BLaER1 (cell line): ENCODE data around the gene CYP46A1.

Source experiments
- H3K27ac ChIP-seq: shearing (Covaris generic); formaldehyde crosslinking; 2 replicates; pipeline ENCODE4 v1.8.1; 2022
- H3K27me3 ChIP-seq: shearing (Covaris generic); formaldehyde crosslinking; 2 replicates; pipeline ENCODE4 v1.8.1; 2022
- H3K36me3 ChIP-seq: shearing (Covaris generic); formaldehyde crosslinking; 2 replicates; pipeline ENCODE4 v1.8.1; 2022
- H3K4me1 ChIP-seq: shearing (Covaris generic); formaldehyde crosslinking; 2 replicates; pipeline ENCODE4 v1.8.1; 2022
- H3K4me2 ChIP-seq: shearing (Covaris generic); formaldehyde crosslinking; 2 replicates; pipeline ENCODE4 v1.8.1; 2022
- H3K4me3 ChIP-seq: shearing (Covaris generic); formaldehyde crosslinking; 2 replicates; pipeline ENCODE4 v1.8.1; 2022
- H3K9ac ChIP-seq: shearing (Covaris generic); formaldehyde crosslinking; 2 replicates; pipeline ENCODE4 v1.8.1; 2022
- H3K9me3 ChIP-seq: shearing (Covaris generic); formaldehyde crosslinking; 2 replicates; pipeline ENCODE4 v1.8.1; 2022
- H4K20me1 ChIP-seq: shearing (Covaris generic); formaldehyde crosslinking; 2 replicates; pipeline ENCODE4 v1.8.1; 2022
- Cebpa-rat ChIP-seq: shearing (Covaris generic); IDR thresholded peaks from 2 replicates; pipeline ENCODE4 v1.8.1; 2022

Gene CYP46A1

DNA sequence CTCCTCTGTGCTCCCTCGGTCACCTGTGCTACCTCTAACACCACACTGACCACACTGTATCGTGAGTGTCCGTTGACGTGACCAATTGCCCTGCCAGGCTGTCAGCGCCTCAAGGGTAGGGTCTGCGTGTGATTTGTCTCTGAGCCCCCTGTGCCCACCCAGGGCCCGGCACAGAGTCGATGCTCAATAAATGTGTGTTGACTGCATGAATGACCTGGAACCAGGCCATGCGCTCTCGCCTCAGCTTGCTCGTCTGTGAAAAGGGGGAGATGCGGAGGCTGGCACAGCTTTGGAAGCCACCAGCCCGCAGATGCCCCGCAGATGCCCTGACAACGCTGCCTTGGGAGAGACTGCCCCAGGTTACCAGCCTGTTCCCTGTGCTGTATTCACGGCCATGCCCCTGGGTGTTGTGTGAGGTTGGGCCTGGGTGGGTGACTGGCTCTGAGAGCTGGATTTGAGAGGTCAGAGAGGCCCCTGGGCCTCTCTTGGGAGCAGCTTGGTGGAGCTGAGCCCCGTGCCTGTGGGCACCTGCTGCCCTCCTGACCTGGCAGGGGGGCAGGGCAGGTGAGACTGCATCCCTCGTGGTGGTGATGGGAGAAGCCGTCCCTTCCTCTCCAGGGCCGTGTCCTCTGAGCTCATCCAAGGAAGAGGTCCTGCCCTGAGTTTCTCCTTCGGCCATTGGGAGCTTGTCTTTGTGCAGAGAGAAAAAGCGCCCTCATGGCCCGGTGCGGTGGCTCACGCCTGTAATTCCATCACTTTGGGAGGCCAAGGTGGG, 43.2 kb downstream of the CYP46A1 start:
- peaks cover 11% of the 10 kb centered on the region; the same call in 1 of the 2 replicates for H3K27me3 ChIP-seq

DNA sequence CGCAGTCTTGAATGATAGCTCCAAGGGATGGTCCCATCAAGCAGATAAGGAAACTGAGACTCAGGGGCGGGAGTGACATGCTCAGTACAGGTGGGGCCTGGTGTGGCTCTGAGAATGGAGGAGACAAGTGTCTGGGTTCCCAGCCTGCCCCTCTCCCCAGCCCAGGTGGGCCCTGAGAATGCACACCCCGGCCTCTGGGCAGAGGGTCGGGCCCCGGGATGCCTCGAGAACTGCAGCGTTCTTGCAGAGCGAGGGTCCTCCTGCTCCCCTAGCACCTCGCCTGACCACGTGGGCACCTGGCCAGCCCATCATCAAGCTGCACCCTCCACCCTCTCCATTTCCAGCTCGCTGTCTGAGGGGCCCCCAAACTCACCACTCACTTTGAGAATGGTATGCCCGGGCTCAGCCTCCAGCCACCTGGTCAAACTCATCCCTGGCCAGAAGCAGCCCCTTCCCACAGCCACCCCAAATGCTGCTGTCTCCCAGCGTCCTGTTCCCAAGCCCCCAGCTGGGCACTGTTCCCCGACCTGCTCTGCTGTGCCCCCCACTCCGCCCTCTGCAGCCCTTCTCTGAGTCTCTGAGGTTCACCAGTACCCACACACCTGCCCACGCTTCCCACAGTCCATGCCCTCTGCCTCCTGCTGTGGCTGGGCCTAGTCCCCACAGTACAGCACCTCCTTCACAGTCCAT, 44.3 kb downstream of the CYP46A1 start:
- Histone ChIP-seq H3K36me3 (no peaks in the 10 kb centered on the region), H4K20me1 (no peaks in the 10 kb centered on the region), H3K4me1 (peaks cover 26% of the 10 kb centered on the region), H3K9ac (no peak overlapping the region), H3K27me3 (peaks cover 11% of the 10 kb centered on the region; the same call in 1 of the 2 replicates), H3K9me3 (no peaks in the 10 kb centered on the region), H3K27ac (no peak overlapping the region), H3K4me2 (no peak overlapping the region), H3K4me3 (no peak overlapping the region)
- TF ChIP-seq Cebpa-rat = no peak

More for the DNA sequence above, 43.2 kb downstream of the CYP46A1 start:
- H3K9ac ChIP-seq = no peak overlapping the region
- H3K4me3 ChIP-seq = no peak overlapping the region
- peaks cover 17% of the 10 kb centered on the region for H3K4me1 ChIP-seq
- H3K4me2 ChIP-seq = no peak overlapping the region
- TF ChIP-seq Cebpa-rat = no peak
- no peaks in the 10 kb centered on the region for H4K20me1 ChIP-seq
- no peaks in the 10 kb centered on the region for H3K36me3 ChIP-seq
- no peaks in the 10 kb centered on the region for H3K9me3 ChIP-seq
- no peak overlapping the region for H3K27ac ChIP-seq

DNA sequence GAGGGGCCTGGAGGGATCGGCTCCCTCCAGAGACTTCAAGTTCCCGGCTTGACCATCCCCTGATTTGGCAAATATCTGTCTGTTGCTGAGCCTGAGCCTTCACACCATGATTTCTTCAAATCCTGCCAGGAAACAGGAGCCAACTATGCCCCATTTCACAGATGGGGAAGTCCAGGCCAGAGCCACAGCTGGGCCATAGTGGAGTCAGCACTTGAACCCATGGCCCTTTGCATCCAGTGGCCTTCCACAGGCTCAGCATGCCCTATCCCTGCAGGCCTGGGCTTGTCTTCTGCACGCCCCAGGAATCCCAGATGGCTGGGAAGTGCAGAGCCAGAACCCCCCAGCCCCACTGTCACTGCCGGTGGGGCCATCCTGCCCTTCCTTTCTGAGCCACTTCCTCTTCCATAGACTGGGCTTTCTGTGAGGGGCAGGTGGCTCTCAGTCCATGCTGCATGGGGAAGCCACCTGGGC, 44.9 kb downstream of the CYP46A1 start:
- Histone ChIP-seq H3K9ac (no peak overlapping the region), H3K27me3 (peaks cover 11% of the 10 kb centered on the region; the same call in 1 of the 2 replicates), H3K4me3 (no peak overlapping the region), H3K27ac (no peak overlapping the region), H4K20me1 (no peaks in the 10 kb centered on the region), H3K9me3 (no peaks in the 10 kb centered on the region), H3K36me3 (no peaks in the 10 kb centered on the region), H3K4me2 (peak overlapping the region; percentile 16; the same call in 1 of the 2 replicates), H3K4me1 (peaks cover 32% of the 10 kb centered on the region)
- no peak for TF ChIP-seq Cebpa-rat

DNA sequence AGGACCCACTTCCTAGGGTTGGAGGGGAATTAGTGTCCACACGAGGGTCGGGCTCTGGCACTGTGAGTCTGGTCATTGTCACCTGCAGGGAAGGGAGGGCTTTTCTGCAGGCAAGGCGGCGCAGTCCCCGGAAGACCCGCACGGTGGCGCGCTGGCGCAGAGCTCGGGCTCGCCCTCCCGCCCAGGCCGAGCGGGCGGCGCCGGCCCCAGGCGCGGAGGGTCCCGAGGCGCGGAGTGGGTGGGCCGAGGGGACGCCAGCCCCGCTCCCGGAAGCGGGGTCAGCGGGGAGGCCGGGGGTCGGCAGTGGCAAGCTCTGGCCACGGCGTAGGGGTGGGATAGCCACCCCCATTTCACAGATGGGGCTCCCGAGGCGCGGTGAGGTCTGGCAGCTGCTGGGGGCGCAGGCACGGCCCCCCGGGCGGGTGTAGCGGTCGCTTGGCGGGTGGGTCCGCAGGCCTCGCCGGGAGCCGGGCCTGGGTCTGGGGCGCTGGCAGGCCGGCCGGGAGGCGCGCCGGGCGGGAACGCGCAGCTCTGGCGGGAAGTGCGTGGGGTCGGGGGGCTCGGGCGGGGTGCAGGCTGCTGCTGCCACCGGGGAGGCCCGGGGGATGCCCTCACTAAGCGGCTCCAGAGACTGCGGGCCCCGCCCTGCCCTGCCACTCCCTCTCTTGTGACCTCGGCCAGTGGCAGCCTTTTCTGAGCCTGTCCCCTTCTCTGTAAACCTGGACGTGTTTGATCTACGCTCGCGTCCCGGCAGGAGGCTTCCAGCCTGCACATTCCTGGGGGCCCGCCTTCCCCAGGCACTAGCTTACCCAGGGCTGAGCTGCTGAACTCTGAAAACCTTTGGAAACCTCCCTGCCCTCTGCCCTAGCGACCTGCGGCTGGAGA, 46.1 kb downstream of the CYP46A1 start:
- H3K9ac ChIP-seq = peak overlapping the region; percentile 65; the same call in 1 of the 2 replicates
- peaks cover 45% of the 10 kb centered on the region for H3K4me1 ChIP-seq
- no peak overlapping the region; the same call in 1 of the 2 replicates for H3K27ac ChIP-seq
- no peaks in the 10 kb centered on the region for H4K20me1 ChIP-seq
- H3K4me2 ChIP-seq = peak overlapping the region; percentile 98
- no peak for TF ChIP-seq Cebpa-rat
- peak overlapping the region; percentile 66 for H3K4me3 ChIP-seq
- H3K27me3 ChIP-seq = peaks cover 13% of the 10 kb centered on the region; the same call in 1 of the 2 replicates
- H3K9me3 ChIP-seq = no peaks in the 10 kb centered on the region
- no peaks in the 10 kb centered on the region for H3K36me3 ChIP-seq

DNA sequence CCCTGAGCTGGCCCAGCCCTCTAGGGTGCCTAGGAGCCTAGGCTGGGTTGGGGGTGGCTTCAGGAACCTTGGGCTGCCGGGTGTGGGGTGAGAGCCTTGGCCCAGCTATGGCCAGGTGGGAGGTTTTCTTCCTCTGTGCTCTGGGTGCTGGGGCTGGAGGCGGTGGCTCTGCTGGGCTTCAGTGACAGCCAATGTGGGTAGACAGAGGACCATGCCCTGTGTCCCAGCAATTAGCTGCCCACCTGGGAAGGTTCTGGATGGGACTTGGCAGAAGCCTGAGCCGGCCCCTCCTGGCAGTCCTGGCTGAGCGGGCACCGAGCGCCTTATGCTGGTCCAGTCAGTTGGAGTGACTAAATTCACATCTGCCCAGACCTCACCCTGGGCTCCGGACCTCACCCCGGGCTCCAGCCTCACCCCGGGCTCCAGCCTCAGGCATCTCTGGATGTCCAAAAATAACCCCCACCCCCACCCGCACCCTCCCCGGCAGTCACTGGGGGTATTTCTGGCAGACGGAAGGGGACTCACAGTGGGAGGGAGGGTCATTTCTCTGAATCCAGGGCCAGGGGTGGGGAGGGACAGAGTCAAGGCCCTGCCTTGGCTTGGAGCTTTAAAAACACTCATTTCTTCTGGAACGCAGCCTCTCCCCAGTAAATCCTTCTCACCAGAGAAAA, 46.9 kb downstream of the CYP46A1 start:
- H3K4me1 ChIP-seq = peaks cover 46% of the 10 kb centered on the region
- no peak for TF ChIP-seq Cebpa-rat
- H3K9ac ChIP-seq = no peak overlapping the region
- H3K9me3 ChIP-seq = no peaks in the 10 kb centered on the region
- peaks cover 18% of the 10 kb centered on the region; the same call in 1 of the 2 replicates for H3K27me3 ChIP-seq
- H4K20me1 ChIP-seq = no peaks in the 10 kb centered on the region
- H3K27ac ChIP-seq = no peak overlapping the region
- peak overlapping the region; percentile 98 for H3K4me2 ChIP-seq
- no peak overlapping the region for H3K4me3 ChIP-seq
- no peaks in the 10 kb centered on the region for H3K36me3 ChIP-seq

DNA sequence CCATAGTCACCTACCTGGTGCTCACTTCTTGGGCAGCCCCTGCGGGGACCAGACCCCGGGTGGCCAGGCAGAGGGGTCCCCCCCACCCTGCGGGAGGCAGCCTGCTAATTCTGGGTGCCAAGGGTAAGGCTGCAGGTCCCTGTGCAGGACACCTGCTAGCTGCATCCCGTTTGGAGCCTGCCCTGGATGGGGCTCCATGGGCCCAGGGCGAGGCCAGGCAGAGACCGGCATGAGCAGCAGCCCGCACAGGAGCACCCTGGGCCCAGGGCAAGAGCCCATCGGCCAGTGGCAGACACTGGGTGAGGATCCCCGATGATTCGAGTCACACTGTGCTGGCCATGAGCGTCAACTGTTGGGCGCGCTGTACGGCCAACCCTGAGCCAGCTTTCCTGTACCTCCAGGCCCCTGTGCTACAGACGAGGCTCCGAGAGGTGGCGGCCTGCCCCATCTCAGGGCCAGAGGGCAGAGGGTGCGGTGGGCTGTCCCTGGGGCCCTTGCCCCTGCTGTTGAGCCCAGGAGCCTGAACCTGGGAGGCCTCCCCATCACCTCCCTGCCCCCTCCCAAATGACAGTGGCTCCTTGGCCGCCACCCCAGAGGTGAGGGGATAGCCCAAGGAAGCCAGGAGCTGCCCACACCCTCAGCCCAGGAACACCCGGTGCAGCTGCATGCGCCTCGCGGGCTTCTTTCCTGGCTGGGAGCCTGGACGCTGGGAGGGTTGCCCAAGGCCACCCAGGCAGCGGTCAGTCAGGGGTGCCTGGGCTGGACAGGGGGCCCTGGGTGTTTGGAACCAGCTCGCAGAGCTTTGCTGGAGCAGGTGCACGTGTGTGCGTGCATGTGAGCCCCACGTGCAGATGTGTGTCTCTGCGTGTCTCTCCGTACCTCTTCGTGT, 47.7 kb downstream of the CYP46A1 start:
- no peak for TF ChIP-seq Cebpa-rat
- Histone ChIP-seq H4K20me1 (no peaks in the 10 kb centered on the region), H3K27ac (no peak overlapping the region), H3K9ac (no peak overlapping the region), H3K36me3 (no peaks in the 10 kb centered on the region), H3K4me1 (peaks cover 48% of the 10 kb centered on the region), H3K4me3 (no peak overlapping the region), H3K9me3 (no peaks in the 10 kb centered on the region), H3K27me3 (peaks cover 23% of the 10 kb centered on the region; the same call in 1 of the 2 replicates), H3K4me2 (peak overlapping the region; percentile 62; the same call in 1 of the 2 replicates)

DNA sequence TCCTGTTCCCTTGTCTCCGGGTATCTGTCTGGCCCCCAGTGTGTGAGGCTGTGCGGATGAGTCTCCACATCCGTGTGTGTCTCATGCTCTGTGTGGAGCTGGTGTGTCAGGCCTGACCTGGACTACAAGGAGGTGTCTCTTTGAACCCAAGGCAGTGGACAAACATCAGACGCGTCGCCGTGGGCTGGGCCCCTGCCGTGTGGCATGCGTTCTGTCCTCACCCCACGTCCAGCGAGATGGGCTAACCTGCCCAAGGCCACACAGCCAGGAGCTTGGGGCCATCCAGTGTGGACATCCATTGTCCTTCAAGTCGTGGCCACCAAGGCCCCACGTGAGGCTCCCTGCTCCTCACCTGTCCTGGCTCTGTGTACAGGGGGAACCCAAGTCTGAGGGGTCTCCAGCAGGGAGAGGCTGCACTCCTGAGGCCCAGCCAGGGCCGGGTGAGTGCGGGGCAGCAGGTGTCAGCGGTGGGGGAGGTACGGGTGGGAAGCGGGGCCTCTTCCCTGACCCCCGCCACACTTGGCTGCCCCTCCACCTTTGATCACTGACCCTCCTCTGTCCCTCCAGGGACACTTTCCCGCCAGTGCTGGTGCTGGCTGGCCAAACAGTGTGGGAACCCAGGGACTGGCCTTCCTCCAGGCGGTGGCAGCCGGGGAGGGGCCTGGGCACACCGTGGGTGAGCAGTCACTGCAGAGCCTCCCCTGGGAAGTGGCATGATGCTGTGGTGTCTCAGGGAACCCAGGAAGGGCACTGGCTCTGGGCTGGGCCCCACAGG, 48.5 kb downstream of the CYP46A1 start:
- Histone ChIP-seq H3K36me3 (no peaks in the 10 kb centered on the region), H4K20me1 (no peaks in the 10 kb centered on the region), H3K9ac (no peak overlapping the region), H3K4me3 (no peak overlapping the region), H3K27me3 (peaks cover 32% of the 10 kb centered on the region), H3K9me3 (no peaks in the 10 kb centered on the region), H3K4me1 (peaks cover 56% of the 10 kb centered on the region), H3K4me2 (peak overlapping the region; percentile 62), H3K27ac (no peak overlapping the region)
- TF ChIP-seq Cebpa-rat = no peak

DNA sequence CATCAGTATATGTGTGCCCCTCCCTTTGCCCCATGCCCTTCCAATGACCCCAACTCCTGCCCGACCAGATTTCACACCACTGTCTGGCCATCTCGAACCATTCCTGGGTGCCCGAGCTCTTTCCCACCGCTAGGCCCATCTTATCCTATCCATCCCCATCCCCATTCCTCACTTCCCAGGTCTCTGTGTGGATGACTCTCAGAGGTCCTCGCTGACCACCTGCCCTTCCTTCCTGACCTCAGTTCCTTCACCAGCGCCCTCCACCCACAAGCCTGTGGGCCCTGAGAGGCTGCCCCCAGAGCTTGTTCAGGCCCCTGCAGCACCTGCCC, 49.1 kb downstream of the CYP46A1 start:
- Histone ChIP-seq H3K27me3 (peaks cover 37% of the 10 kb centered on the region), H4K20me1 (no peaks in the 10 kb centered on the region), H3K4me2 (peak overlapping the region; percentile 62), H3K9ac (no peak overlapping the region), H3K36me3 (no peaks in the 10 kb centered on the region), H3K4me3 (no peak overlapping the region), H3K4me1 (peaks cover 61% of the 10 kb centered on the region), H3K27ac (no peak overlapping the region), H3K9me3 (no peaks in the 10 kb centered on the region)
- TF ChIP-seq Cebpa-rat = no peak
